Non-pigmented ciliary epithelial cell (primary cell): ENCODE data around the gene DCX.

Experiments used
- DNase-seq: peaks from one replicate; pipeline ENCODE4 v3.0.0-alpha.2; 2010; ENCODE audit warnings: low read depth

Gene DCX

GRCh38 chrX:111411983-111412382 is at the start of gene DCX:
DCX (minus strand) TSS chrX:111412192; CDS start chrX:111410398, 1,794 bp downstream.
- no peak for DNase-seq

GRCh38 chrX:111460607-111461006 is 48.6 kb upstream of the DCX start:
- no peak for DNase-seq

GRCh38 chrX:111447298-111447697 is 35.3 kb upstream of the DCX start:
- no peak for DNase-seq

GRCh38 chrX:111445485-111445884 is 33.5 kb upstream of the DCX start:
- no peak for DNase-seq

- no peak for DNase-seq
Measured at GRCh38 chrX:111444881-111445280, 32.9 kb upstream of the DCX start.

- DNase-seq, result no peak
Measured at GRCh38 chrX:111443946-111444345, 32.0 kb upstream of the DCX start.

- DNase-seq, result no peak
Measured at GRCh38 chrX:111442791-111443190, 30.8 kb upstream of the DCX start.

- no peak for DNase-seq
Measured at GRCh38 chrX:111435469-111435868, 23.5 kb upstream of the DCX start.

- DNase-seq, result no peak
Measured at GRCh38 chrX:111431001-111431400, 19.0 kb upstream of the DCX start.

GRCh38 chrX:111411557-111411956 is 435 bp downstream of the DCX start:
- no peak for DNase-seq

- no peak for DNase-seq
Measured at GRCh38 chrX:111410590-111411078, 1.4 kb downstream of the DCX start.

GRCh38 chrX:111409326-111409725 is 2.7 kb downstream of the DCX start:
- no peak for DNase-seq

- no peak for DNase-seq
Measured at GRCh38 chrX:111407948-111408347, 4.0 kb downstream of the DCX start.

- no peak for DNase-seq
Measured at GRCh38 chrX:111402344-111402743, 9.6 kb downstream of the DCX start.

- no peak for DNase-seq
Measured at GRCh38 chrX:111395149-111395548, 16.8 kb downstream of the DCX start.

GRCh38 chrX:111394569-111394968 is 17.4 kb downstream of the DCX start:
- no peak for DNase-seq

- DNase-seq, result no peak
Measured at GRCh38 chrX:111387470-111388070, 24.4 kb downstream of the DCX start.

- no peak for DNase-seq
Measured at GRCh38 chrX:111386615-111387233, 25.3 kb downstream of the DCX start.

- DNase-seq, result no peak
Measured at GRCh38 chrX:111386077-111386476, 25.9 kb downstream of the DCX start.

GRCh38 chrX:111382277-111382676 is 29.7 kb downstream of the DCX start:
- DNase-seq, result no peak

GRCh38 chrX:111376897-111377578 is 35.0 kb downstream of the DCX start:
- no peak for DNase-seq

GRCh38 chrX:111376486-111376885 is 35.5 kb downstream of the DCX start:
- DNase-seq, result no peak

- no peak for DNase-seq
Measured at GRCh38 chrX:111375747-111376146, 36.2 kb downstream of the DCX start.
